Liver (tissue), 9 donors: ENCODE data around the gene MPC1. TPM values are rescaled to one million over a fixed set of nuclear protein-coding genes. Genes with fewer than 3 reads are reported as not detected.

Experiments
- DNase-seq: peaks from one replicate; pipeline ENCODE4 v3.0.0-alpha.2; 2017; ENCODE audit warnings: low spot score
- H3K27ac ChIP-seq, 2 donors: one replicate each; pipeline ENCODE4 v1.7.0; 2013; ENCODE audit warnings: inconsistent platforms in 2 of 2, low read length in 2 of 2, control low read depth in 1 of 2, low read depth in 1 of 2, mild to moderate bottlenecking in 1 of 2
- H3K27me3 ChIP-seq, 4 donors: one replicate each; pipeline versions ENCODE4 v1.6.1 to v1.7.0; 2013; ENCODE audit warnings: low read length in 3 of 4, inconsistent platforms in 1 of 4, mild to moderate bottlenecking in 1 of 4, moderate library complexity in 1 of 4; ENCODE audit not compliant: control insufficient read depth in 4 of 4, insufficient read depth in 4 of 4
- H3K36me3 ChIP-seq, 4 donors: one replicate each; pipeline versions ENCODE4 v1.6.1 to v1.7.0; 2013; ENCODE audit warnings: low read length in 3 of 4, mild to moderate bottlenecking in 3 of 4, low read depth in 1 of 4, moderate library complexity in 1 of 4; ENCODE audit not compliant: control insufficient read depth in 4 of 4, insufficient read depth in 3 of 4
- H3K4me1 ChIP-seq, 4 donors: one replicate each; pipeline versions ENCODE4 v1.6.1 to v1.7.0; 2013; ENCODE audit warnings: low read length in 3 of 4, mild to moderate bottlenecking in 3 of 4, moderate library complexity in 1 of 4; ENCODE audit not compliant: control insufficient read depth in 4 of 4, insufficient read depth in 4 of 4
- H3K4me3 ChIP-seq, 3 donors: one replicate each; pipeline versions ENCODE4 v1.6.1 to v1.7.0; 2013; ENCODE audit warnings: low read length in 3 of 3, control low read depth in 1 of 3, low read depth in 1 of 3, mild to moderate bottlenecking in 1 of 3
- H3K9ac ChIP-seq, 2 donors: one replicate each; pipeline ENCODE4 v1.7.0; 2013; ENCODE audit warnings: low read length in 2 of 2, mild to moderate bottlenecking in 2 of 2, moderate library complexity in 2 of 2, control low read depth in 1 of 2, low read depth in 1 of 2
- H3K9me3 ChIP-seq, 4 donors: one replicate each; pipeline versions ENCODE4 v1.6.1 to v1.7.0; 2013; ENCODE audit warnings: low read length in 3 of 4; ENCODE audit not compliant: control insufficient read depth in 4 of 4
- CTCF ChIP-seq: fragments of 150-350 bp; IDR thresholded peaks from 2 replicates; pipeline ENCODE4 v1.5.1; 2017; ENCODE audit warnings: improper control_type of control experiment, low read depth, low read length; ENCODE audit not compliant: missing input control
- FOXA2 ChIP-seq: IDR thresholded peaks from 2 replicates; pipeline ENCODE4 v1.6.1; 2016; ENCODE audit warnings: antibody characterized with exemption
- JUND ChIP-seq, 2 donors: IDR thresholded peaks; 2 replicates each; pipeline ENCODE4 v1.6.1; 2016; ENCODE audit warnings: antibody characterized with exemption in 2 of 2
- MAX ChIP-seq: IDR thresholded peaks from 2 replicates; pipeline ENCODE4 v1.6.1; 2016; ENCODE audit warnings: antibody characterized with exemption
- RAD21 ChIP-seq, 2 donors: IDR thresholded peaks; 2 replicates each; pipeline ENCODE4 v1.6.1; 2016; ENCODE audit warnings: antibody characterized with exemption in 2 of 2, mild to moderate bottlenecking in 2 of 2
- REST ChIP-seq: IDR thresholded peaks from 2 replicates; pipeline ENCODE4 v1.6.1; 2016; ENCODE audit warnings: antibody characterized with exemption, mild to moderate bottlenecking
- RXRA ChIP-seq, 2 donors: IDR thresholded peaks; 2 replicates each; pipeline ENCODE4 v1.6.1; 2017 to 2018; ENCODE audit warnings: antibody characterized with exemption in 2 of 2, mild to moderate bottlenecking in 1 of 2
- SP1 ChIP-seq: IDR thresholded peaks from 2 replicates; pipeline ENCODE4 v1.6.1; 2018; ENCODE audit warnings: antibody characterized with exemption, mild to moderate bottlenecking
- TAF1 ChIP-seq: conservative IDR thresholded peaks from 2 replicates; pipeline ENCODE4 v1.6.1; 2016; ENCODE audit warnings: antibody characterized with exemption, mild to moderate bottlenecking
- YY1 ChIP-seq: IDR thresholded peaks from 2 replicates; pipeline ENCODE4 v1.6.1; 2016; ENCODE audit warnings: antibody characterized with exemption, mild to moderate bottlenecking
- WGBS: extraction: QIAGEN DNeasy Blood & Tissue Kit; methylation state at CpG from one replicate; pipeline ENCODE4 v1.1.7; 2013; 5-methylcytosine and 5-hydroxymethylcytosine counted together
- polyA plus RNA-seq, 2 donors: library from polyadenylated mRNA; stranded (reverse) in 1 of 2; unstranded in 1 of 2; fragments of 200-250 nt in 1 of 2; fragments of >200 nt in 1 of 2; fragmentation: Nextera tagmentation in 1 of 2; extraction: Ambion mirVana in 1 of 2; gene quantifications; one replicate each; pipeline versions ENCODE4 v1.2.1 to v1.2.3, GENCODE V29; 2013 to 2015
- total RNA-seq, 2 donors: library from RNA; depleted of rRNA; stranded (reverse); fragments of >200 nt; gene quantifications; one replicate each; pipeline ENCODE4 v1.2.3, GENCODE V29; 2014
- donor health status: healthy.
- donor health status: healthy.
- donor health status: healthy.
- donor health status: healthy.
- donor health status: healthy.

Gene MPC1
- total and polyA plus RNA-seq, 4 donors, result 79.7 to 478 (median 237) TPM

GRCh38 chr6:166360243-166361076 lies 22.3 kb downstream of the MPC1 start:
- Histone ChIP-seq H3K36me3 (peaks cover 4 to 20% (median 13%) of the 10 kb centered on the region in 4 donors), H3K9ac (peak overlapping the region in 1 of 2 donors; percentile 55), H3K9me3 (no peaks in the 10 kb centered on the region), H3K4me1 (peaks cover 9 to 21% (median 15%) of the 10 kb centered on the region in 4 donors), H3K27me3 (no peaks in the 10 kb centered on the region), H3K27ac (peak overlapping the region; percentile 87 to 91), H3K4me3 (no peak overlapping the region)
- no peak for TF ChIP-seq CTCF
- no peak for TF ChIP-seq JUND (IDR thresholded peaks at IDR 0.05)
- 30% methylated on average over 8 of the region's 8 CpGs for WGBS
- DNase-seq, result no peak

- 93% methylated on average over 5 of the region's 5 CpGs for WGBS
- DNase-seq, result no peak
- Histone ChIP-seq H3K36me3 (no peaks in the 10 kb centered on the region), H3K9ac (no peak overlapping the region), H3K9me3 (no peaks in the 10 kb centered on the region), H3K4me3 (no peak overlapping the region), H3K27ac (no peak overlapping the region), H3K4me1 (peaks cover 2 to 22% (median 9%) of the 10 kb centered on the region in 4 donors), H3K27me3 (no peaks in the 10 kb centered on the region)
- TF ChIP-seq CTCF (no peak), SP1 (no peak), TAF1 (no peak), YY1 (no peak), RXRA (IDR thresholded peaks at IDR 0.05) (no peak), FOXA2 (no peak), MAX (no peak), RAD21 (IDR thresholded peaks at IDR 0.05) (no peak), REST (no peak)
These were observed 27.2 kb downstream of the MPC1 start for GRCh38 chr6:166355552-166355951.
